Right lung (tissue), 5 donors: Measurements from ENCODE around the gene LRRC71. TPM values are rescaled to one million over a fixed set of nuclear protein-coding genes. Genes with fewer than 3 reads are reported as not detected.

Experiments
- polyA plus RNA-seq, 5 donors: library from polyadenylated mRNA; unstranded; fragments of 120-200 nt; gene quantifications; one replicate each; pipeline versions ENCODE4 v1.2.1 to v1.2.3, GENCODE V29; 2013; ENCODE audit warnings: inconsistent platforms in 1 of 5, low replicate concordance in 1 of 5; ENCODE audit not compliant: insufficient read length in 5 of 5, insufficient read depth in 1 of 5

LRRC71 gene
- polyA plus RNA-seq, 5 donors = 0.81 to 5.6 (median 3.6) TPM

Other genes with a start within 250 kb of the LRRC71 start
- gene NES, start 243.2 kb upstream of the LRRC71 start, polyA plus RNA-seq = 10 to 100 TPM; 49.2 to 97.6 (median 56.4) TPM
- gene CRABP2, start 215.0 kb upstream of the LRRC71 start, polyA plus RNA-seq = 100 to 1,000 TPM in 4 of 5 donors, 10 to 100 TPM in 1; 74.4 to 168 (median 119) TPM
- 10 to 100 TPM; 30.4 to 42.0 (median 36.8) TPM for gene METTL25B, start 192.2 kb upstream of the LRRC71 start, polyA plus RNA-seq
- 10 to 100 TPM; 37.2 to 41.4 (median 39.3) TPM for gene ISG20L2, start 191.9 kb upstream of the LRRC71 start, polyA plus RNA-seq
- gene MRPL24, start 179.5 kb upstream of the LRRC71 start, polyA plus RNA-seq = 10 to 100 TPM; 55.1 to 62.1 (median 56.8) TPM
- gene HDGF, start 169.0 kb upstream of the LRRC71 start, polyA plus RNA-seq = 100 to 1,000 TPM; 224 to 268 (median 246) TPM
- 100 to 1,000 TPM in 3 of 5 donors, 10 to 100 TPM in 2; 95.0 to 105 (median 100) TPM for gene PRCC, start 153.1 kb upstream of the LRRC71 start, polyA plus RNA-seq
- gene SH2D2A, start 103.8 kb upstream of the LRRC71 start, polyA plus RNA-seq = under 1 TPM; 0.46 to 0.88 (median 0.55) TPM
- gene INSRR, start 61.5 kb upstream of the LRRC71 start, polyA plus RNA-seq = under 1 TPM in 3 of 5 donors, not detected in 2; 0.03 to 0.12 (median 0.05) TPM
- gene NTRK1, start 59.8 kb upstream of the LRRC71 start, polyA plus RNA-seq = under 1 TPM; 0.10 to 0.21 (median 0.18) TPM
- gene PEAR1, start 26.9 kb upstream of the LRRC71 start, polyA plus RNA-seq = 10 to 100 TPM; 21.9 to 34.1 (median 27.9) TPM
- gene ARHGEF11, start 125.1 kb downstream of the LRRC71 start, polyA plus RNA-seq = 10 to 100 TPM; 29.6 to 40.2 (median 37.0) TPM
- under 1 TPM in 1 of 5 donors, not detected in 4; 0.08 TPM for gene ETV3L, start 179.2 kb downstream of the LRRC71 start, polyA plus RNA-seq
- gene ETV3, start 217.8 kb downstream of the LRRC71 start, polyA plus RNA-seq = 10 to 100 TPM; 21.0 to 27.8 (median 22.5) TPM